K562 (cell line): ENCODE results near the gene SMC3. TPM values are rescaled to one million over a fixed set of nuclear protein-coding genes. Genes with fewer than 3 reads are reported as not detected.
A peak's percentile ranks its signal among the peaks of the same experiment; 100 is the strongest.

Experiments used
- AFF1 ChIP-seq, 2 experiments: fragments of 450-650 bp; IDR thresholded peaks; 2 replicates each; pipeline ENCODE4 v1.6.1; 2018; ENCODE audit warnings: mild to moderate bottlenecking in 2 of 2, low read depth in 1 of 2; ENCODE audit not compliant: partially characterized antibody in 2 of 2
- BACH1 ChIP-seq: fragments of 200-800 bp; sonication (Bioruptor generic); IDR thresholded peaks from 2 replicates; pipeline ENCODE4 v1.6.1; 2016; ENCODE audit warnings: missing genetic modification characterization, missing compliant biosample characterization
- CBFA2T3 ChIP-seq: fragments of 450-650 bp; IDR thresholded peaks from 2 replicates; pipeline ENCODE4 v1.6.1; 2017
- FOXK1 ChIP-seq: sonication (generic); formaldehyde crosslinking; IDR thresholded peaks from 2 replicates; pipeline ENCODE4 v1.8.0; 2022; ENCODE audit warnings: missing genetic modification reagents, mild to moderate bottlenecking, borderline replicate concordance
- FOXP1 ChIP-seq: sonication (generic); formaldehyde crosslinking; IDR thresholded peaks from 2 replicates; pipeline ENCODE4 v1.8.0; 2022; ENCODE audit warnings: mild to moderate bottlenecking, missing genetic modification reagents
- HDAC3 ChIP-seq: fragments of 450-650 bp; IDR thresholded peaks from 2 replicates; pipeline ENCODE4 v1.6.1; 2018; ENCODE audit warnings: borderline replicate concordance, mild to moderate bottlenecking, moderate library complexity; ENCODE audit not compliant: partially characterized antibody
- KAT7 ChIP-seq: sonication (generic); formaldehyde crosslinking; IDR thresholded peaks from 2 replicates; pipeline ENCODE4 v1.8.0; 2022; ENCODE audit warnings: missing genetic modification reagents, mild to moderate bottlenecking, borderline replicate concordance
- KLF1 ChIP-seq: fragments of 450-650 bp; IDR thresholded peaks from 2 replicates; pipeline ENCODE4 v1.6.1; 2016; ENCODE audit warnings: missing genetic modification characterization, missing compliant biosample characterization
- MYNN ChIP-seq, 2 experiments: sonication (generic); formaldehyde crosslinking in 1 of 2; IDR thresholded peaks; 2 replicates each; pipeline versions ENCODE4 v1.5.0 to v1.6.1; 2016 to 2020; ENCODE audit warnings: antibody characterized with exemption in 1 of 2, missing genetic modification reagents in 1 of 2
- NCOA4 ChIP-seq: fragments of 450-650 bp; IDR thresholded peaks from 2 replicates; pipeline ENCODE4 v1.6.1; 2018; ENCODE audit warnings: mild to moderate bottlenecking; ENCODE audit not compliant: partially characterized antibody
- NFIC ChIP-seq: fragments of 450-650 bp; IDR thresholded peaks from 2 replicates; pipeline ENCODE4 v1.6.1; 2017; ENCODE audit warnings: mild to moderate bottlenecking, inconsistent platforms
- RBBP5 ChIP-seq: fragments of 200-600 bp; sonication (generic); IDR thresholded peaks from 2 replicates; pipeline ENCODE4 v1.6.1; 2012; ENCODE audit warnings: borderline replicate concordance, mild to moderate bottlenecking, low read length, control low read depth, inconsistent platforms; ENCODE audit not compliant: insufficient read depth, poor library complexity, severe bottlenecking
- RBM15 ChIP-seq: fragments of 200-400 bp; formaldehyde crosslinking; IDR thresholded peaks from 2 replicates; pipeline ENCODE4 v1.6.1; 2018; ENCODE audit warnings: mild to moderate bottlenecking, low read length, moderate library complexity; ENCODE audit not compliant: insufficient read depth
- SIN3A ChIP-seq, 2 experiments: fragments of 150-350 bp in 1 of 2; IDR thresholded peaks; 2 replicates each; pipeline ENCODE4 v1.6.1; 2011 to 2016; ENCODE audit warnings: borderline replicate concordance in 2 of 2, low read depth in 2 of 2, low read length in 2 of 2, mild to moderate bottlenecking in 2 of 2, moderate library complexity in 2 of 2; ENCODE audit not compliant: control insufficient read depth in 1 of 2
- SIN3B ChIP-seq: fragments of 450-650 bp; IDR thresholded peaks from 2 replicates; pipeline ENCODE4 v1.6.1; 2017; ENCODE audit warnings: low read depth, mild to moderate bottlenecking, moderate library complexity
- TEAD4 ChIP-seq, 2 experiments: sonication (generic) in 1 of 2; formaldehyde crosslinking in 1 of 2; IDR thresholded peaks; 2 replicates each; pipeline versions ENCODE4 v1.6.1 to v1.8.0; 2012 to 2022; ENCODE audit warnings: borderline replicate concordance in 1 of 2, inconsistent platforms in 1 of 2, low read length in 1 of 2, mild to moderate bottlenecking in 1 of 2, missing genetic modification reagents in 1 of 2
- XRCC4 ChIP-seq: IDR thresholded peaks from one replicate; pipeline ENCODE4 v1.6.1; 2011; ENCODE audit not compliant: insufficient read depth, insufficient read length; ENCODE audit errors: extremely low read depth
- YY1 ChIP-seq, 3 experiments: IDR thresholded peaks; 2 replicates each; pipeline ENCODE4 v1.6.1; 2011; ENCODE audit warnings: low read length in 2 of 3, mild to moderate bottlenecking in 2 of 3, moderate library complexity in 2 of 3, borderline replicate concordance in 1 of 3, control low read depth in 1 of 3, low read depth in 1 of 3; ENCODE audit not compliant: insufficient read depth in 3 of 3, insufficient replicate concordance in 2 of 3, control insufficient read depth in 1 of 3, insufficient read length in 1 of 3; ENCODE audit errors: extremely low read depth in 1 of 3
- ZC3H8 ChIP-seq: fragments of 450-650 bp; IDR thresholded peaks from 2 replicates; pipeline ENCODE4 v1.6.1; 2017
- ZNF23 ChIP-seq: fragments of 250-450 bp; sonication (Bioruptor Pico); IDR thresholded peaks from 2 replicates; pipeline ENCODE4 v1.4.0; 2020; ENCODE audit warnings: mild to moderate bottlenecking
- ZNF263 ChIP-seq: sonication (generic); formaldehyde crosslinking; IDR thresholded peaks from 2 replicates; pipeline ENCODE4 v1.8.0; 2022; ENCODE audit warnings: mild to moderate bottlenecking, missing genetic modification reagents, borderline replicate concordance
- ZNF41 ChIP-seq: fragments of 250-450 bp; sonication (Bioruptor Pico); conservative IDR thresholded peaks from 2 replicates; pipeline ENCODE4 v1.4.0; 2020; ENCODE audit warnings: mild to moderate bottlenecking
- polyA plus RNA-seq, 8 experiments: library from polyadenylated mRNA; depleted of rRNA in 4 of 8; stranded (reverse) in 5 of 8; unstranded in 3 of 8; fragments of >200 nt; fragmentation: Nextera tagmentation in 2 of 8; fragmentation: Illumina TruSeq in 1 of 8; extraction: Ambion mirVana in 2 of 8; extraction: Trizol in 1 of 8; gene quantifications; 2 replicates each; pipeline versions ENCODE4 v1.2.1 to v1.2.3, GENCODE V29; 2011 to 2014; ENCODE audit warnings: inconsistent platforms in 1 of 8, missing spikeins in 1 of 8
- total RNA-seq, 7 experiments: library from RNA; depleted of rRNA in 6 of 7; stranded (reverse); fragments of >200 nt in 6 of 7; fragmentation: Illumina TruSeq in 2 of 7; extraction: Trizol in 2 of 7; gene quantifications; 2 replicates each; pipeline versions ENCODE4 v1.2.1 to v1.2.3, GENCODE V29; 2011 to 2021; ENCODE audit warnings: low replicate concordance in 1 of 7

Gene SMC3
- total and polyA plus RNA-seq, 9 of the 15 experiments (the other 6 are each of a cell fraction or from before 2014, with no cell fraction given): 21.3 to 62.6 (median 39.3) TPM

- TF ChIP-seq CBFA2T3: no peak
- no peak for TF ChIP-seq ZC3H8
- peak; percentile 32 for TF ChIP-seq RBBP5
- no peak for TF ChIP-seq FOXP1 (CRISPR knock-in tag)
- no peak for TF ChIP-seq HDAC3
- no peak for TF ChIP-seq XRCC4
- TF ChIP-seq ZNF263 (CRISPR knock-in tag): no peak
- TF ChIP-seq TEAD4 (IDR thresholded peaks at IDR 0.05; ENCODE audit: low read length): no peak
- no peak for TF ChIP-seq TEAD4 (CRISPR knock-in tag; IDR thresholded peaks at IDR 0.05; ENCODE audit: borderline replicate concordance)
- peak; percentile 19 to 82 (median 55) for TF ChIP-seq YY1 (IDR thresholded peaks at IDR 0.05; ENCODE audit: borderline replicate concordance in 1 of 3, control insufficient read depth in 1 of 3, extremely low read depth in 1 of 3, insufficient read depth in 3 of 3, insufficient read length in 1 of 3, insufficient replicate concordance in 2 of 3, low read depth in 1 of 3, low read length in 2 of 3)
- TF ChIP-seq RBM15: no peak
- no peak; the same call in 1 of the 2 replicates for TF ChIP-seq BACH1 (tag)
- TF ChIP-seq SIN3B: no peak
- TF ChIP-seq NFIC: no peak
- no peak for TF ChIP-seq NCOA4
- no peak for TF ChIP-seq FOXK1
- peak in 1 of 2 experiments; percentile 57 for TF ChIP-seq AFF1 (IDR thresholded peaks at IDR 0.05; ENCODE audit: low read depth in 1 of 2, partially characterized antibody in 2 of 2)
- TF ChIP-seq KLF1: no peak
- no peak for TF ChIP-seq ZNF41
- no peak for TF ChIP-seq MYNN (IDR thresholded peaks at IDR 0.05)
- no peak for TF ChIP-seq MYNN (CRISPR knock-in tag; IDR thresholded peaks at IDR 0.05)
- TF ChIP-seq ZNF23 (CRISPR knock-in tag): no peak
- TF ChIP-seq SIN3A (IDR thresholded peaks at IDR 0.05; ENCODE audit: borderline replicate concordance in 2 of 2, control insufficient read depth in 1 of 2, low read depth in 2 of 2, low read length in 2 of 2): no peak
- TF ChIP-seq KAT7 (CRISPR knock-in tag): no peak
Observed at GRCh38 chr10:110646417-110647135, 79.1 kb downstream of the SMC3 start (continued).
